K562 (cell line): Measurements from ENCODE around the gene CCN5. TPM values are rescaled to one million over a fixed set of nuclear protein-coding genes. Genes with fewer than 3 reads are reported as not detected.
A peak's percentile ranks its signal among the peaks of the same experiment; 100 is the strongest.

ENCODE experiments used
- ETS2 ChIP-seq: IDR thresholded peaks from 2 replicates; pipeline ENCODE4 v1.6.1; 2016; ENCODE audit warnings: borderline replicate concordance, missing genetic modification characterization, mild to moderate bottlenecking, moderate library complexity, missing compliant biosample characterization; ENCODE audit not compliant: poor library complexity, severe bottlenecking
- KAT2B ChIP-seq: IDR thresholded peaks from one replicate; pipeline ENCODE4 v1.6.1; 2012; ENCODE audit warnings: low read depth, mild to moderate bottlenecking, control low read depth, inconsistent platforms, low read length, moderate library complexity
- MTA1 ChIP-seq: fragments of 450-650 bp; IDR thresholded peaks from 2 replicates; pipeline ENCODE4 v1.6.1; 2017; ENCODE audit warnings: borderline replicate concordance
- NFYB ChIP-seq: IDR thresholded peaks from 2 replicates; pipeline ENCODE4 v1.6.1; 2011; ENCODE audit warnings: mild to moderate bottlenecking, moderate library complexity; ENCODE audit not compliant: insufficient read length; ENCODE audit errors: extremely low read depth
- NR2F6 ChIP-seq: fragments of 450-650 bp; formaldehyde crosslinking; IDR thresholded peaks from 2 replicates; pipeline ENCODE4 v1.4.0; 2020; ENCODE audit warnings: mild to moderate bottlenecking
- SMC3 ChIP-seq: conservative IDR thresholded peaks from 2 replicates; pipeline ENCODE4 v1.6.1; 2011; ENCODE audit warnings: low read depth, low read length, improper control_type of control experiment; ENCODE audit not compliant: insufficient read depth
- SNIP1 ChIP-seq: fragments of 450-650 bp; IDR thresholded peaks from 2 replicates; pipeline ENCODE4 v1.7.1; 2017; ENCODE audit warnings: low read depth, mild to moderate bottlenecking
- TAF15 ChIP-seq: fragments of 200-400 bp; formaldehyde crosslinking; IDR thresholded peaks from 2 replicates; pipeline ENCODE4 v1.6.1; 2017; ENCODE audit warnings: mild to moderate bottlenecking, low read depth, low read length, moderate library complexity
- TBL1XR1 ChIP-seq, 2 experiments: IDR thresholded peaks; 2 replicates each; pipeline ENCODE4 v1.6.1; 2012; ENCODE audit warnings: improper control_type of control experiment in 2 of 2, low read length in 2 of 2, mild to moderate bottlenecking in 1 of 2
- ZNF133 ChIP-seq: fragments of 250-450 bp; sonication (Bioruptor Pico); IDR thresholded peaks from 2 replicates; pipeline ENCODE4 v1.4.0; 2020; ENCODE audit warnings: mild to moderate bottlenecking
- ZNF143 ChIP-seq: sonication (generic); formaldehyde crosslinking; IDR thresholded peaks from 2 replicates; pipeline ENCODE4 v1.9.0; 2022; ENCODE audit warnings: mild to moderate bottlenecking, missing genetic modification reagents
- polyA plus RNA-seq, 8 experiments: library from polyadenylated mRNA; depleted of rRNA in 4 of 8; stranded (reverse) in 5 of 8; unstranded in 3 of 8; fragments of >200 nt; fragmentation: Nextera tagmentation in 2 of 8; fragmentation: Illumina TruSeq in 1 of 8; extraction: Ambion mirVana in 2 of 8; extraction: Trizol in 1 of 8; gene quantifications; 2 replicates each; pipeline versions ENCODE4 v1.2.1 to v1.2.3, GENCODE V29; 2011 to 2014; ENCODE audit warnings: inconsistent platforms in 1 of 8, missing spikeins in 1 of 8
- total RNA-seq, 7 experiments: library from RNA; depleted of rRNA in 6 of 7; stranded (reverse); fragments of >200 nt in 6 of 7; fragmentation: Illumina TruSeq in 2 of 7; extraction: Trizol in 2 of 7; gene quantifications; 2 replicates each; pipeline versions ENCODE4 v1.2.1 to v1.2.3, GENCODE V29; 2011 to 2021; ENCODE audit warnings: low replicate concordance in 1 of 7
- TF ChIP-seq, protein P1 (sequence below): sonication (generic); formaldehyde crosslinking; IDR thresholded peaks from 2 replicates; pipeline ENCODE4 v1.8.0; 2023; ENCODE audit warnings: missing genetic modification reagents, mild to moderate bottlenecking, borderline replicate concordance
- TF ChIP-seq, protein P2 (sequence below): fragments of 250-450 bp; sonication (Bioruptor Pico); IDR thresholded peaks from 2 replicates; pipeline ENCODE4 v1.5.1; 2021; ENCODE audit warnings: mild to moderate bottlenecking
- TF ChIP-seq, protein P3 (sequence below): fragments of 450-650 bp; formaldehyde crosslinking; IDR thresholded peaks from 2 replicates; pipeline ENCODE4 v1.4.0; 2022; ENCODE audit warnings: missing genetic modification characterization
- TF ChIP-seq, protein P4 (sequence below): IDR thresholded peaks from 3 replicates; pipeline ENCODE4 v1.6.1; 2011; ENCODE audit warnings: borderline replicate concordance, mild to moderate bottlenecking, moderate library complexity; ENCODE audit not compliant: insufficient read length; ENCODE audit errors: extremely low read depth

CCN5 gene
- total and polyA plus RNA-seq, 9 of the 15 experiments (the other 6 are each of a cell fraction or from before 2014, with no cell fraction given) = not detected

DNA sequence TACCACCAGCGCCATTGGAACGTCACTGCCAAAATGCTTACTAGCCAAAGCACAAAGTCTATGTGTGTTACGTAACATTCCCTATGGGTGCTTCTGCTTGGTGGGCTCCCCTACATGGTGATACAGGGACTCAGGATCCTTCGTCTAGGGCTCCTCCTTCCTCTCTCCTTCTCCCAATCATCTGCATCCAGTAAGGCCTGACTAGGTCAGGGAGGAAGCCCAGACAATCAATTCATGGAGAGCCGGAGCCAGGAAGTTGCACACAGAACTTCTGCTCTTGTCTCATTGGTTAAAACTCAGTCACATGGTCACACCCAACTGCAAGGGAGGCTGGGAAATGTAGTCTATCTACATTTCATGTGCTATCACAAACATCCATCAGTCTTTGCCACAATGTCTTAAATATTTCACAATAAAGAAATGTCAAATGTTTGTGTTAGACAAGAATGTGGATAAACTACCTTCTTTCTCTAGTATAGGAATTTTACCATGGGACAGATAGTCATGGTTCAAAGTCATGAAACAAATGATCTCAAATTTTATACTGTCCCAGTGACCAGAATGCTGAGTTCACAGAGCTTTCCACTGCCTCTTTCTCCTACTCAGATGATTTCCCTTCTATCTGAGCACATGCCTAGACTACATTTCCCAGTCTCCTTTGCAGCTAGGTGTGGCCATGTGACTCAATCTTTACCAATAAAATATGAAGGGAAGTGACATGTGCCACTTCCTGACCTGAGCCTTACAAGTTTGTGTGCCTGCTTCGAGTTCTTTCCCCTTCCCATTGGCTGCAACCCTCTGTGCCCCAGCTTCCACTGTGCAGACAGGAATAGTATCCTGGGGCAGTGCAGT lies 21.2 kb downstream of the CCN5 start (continued):
- TF ChIP-seq MTA1 = no peak
- TF ChIP-seq ETS2 (tag) = no peak
- TF ChIP-seq, protein P1, sequence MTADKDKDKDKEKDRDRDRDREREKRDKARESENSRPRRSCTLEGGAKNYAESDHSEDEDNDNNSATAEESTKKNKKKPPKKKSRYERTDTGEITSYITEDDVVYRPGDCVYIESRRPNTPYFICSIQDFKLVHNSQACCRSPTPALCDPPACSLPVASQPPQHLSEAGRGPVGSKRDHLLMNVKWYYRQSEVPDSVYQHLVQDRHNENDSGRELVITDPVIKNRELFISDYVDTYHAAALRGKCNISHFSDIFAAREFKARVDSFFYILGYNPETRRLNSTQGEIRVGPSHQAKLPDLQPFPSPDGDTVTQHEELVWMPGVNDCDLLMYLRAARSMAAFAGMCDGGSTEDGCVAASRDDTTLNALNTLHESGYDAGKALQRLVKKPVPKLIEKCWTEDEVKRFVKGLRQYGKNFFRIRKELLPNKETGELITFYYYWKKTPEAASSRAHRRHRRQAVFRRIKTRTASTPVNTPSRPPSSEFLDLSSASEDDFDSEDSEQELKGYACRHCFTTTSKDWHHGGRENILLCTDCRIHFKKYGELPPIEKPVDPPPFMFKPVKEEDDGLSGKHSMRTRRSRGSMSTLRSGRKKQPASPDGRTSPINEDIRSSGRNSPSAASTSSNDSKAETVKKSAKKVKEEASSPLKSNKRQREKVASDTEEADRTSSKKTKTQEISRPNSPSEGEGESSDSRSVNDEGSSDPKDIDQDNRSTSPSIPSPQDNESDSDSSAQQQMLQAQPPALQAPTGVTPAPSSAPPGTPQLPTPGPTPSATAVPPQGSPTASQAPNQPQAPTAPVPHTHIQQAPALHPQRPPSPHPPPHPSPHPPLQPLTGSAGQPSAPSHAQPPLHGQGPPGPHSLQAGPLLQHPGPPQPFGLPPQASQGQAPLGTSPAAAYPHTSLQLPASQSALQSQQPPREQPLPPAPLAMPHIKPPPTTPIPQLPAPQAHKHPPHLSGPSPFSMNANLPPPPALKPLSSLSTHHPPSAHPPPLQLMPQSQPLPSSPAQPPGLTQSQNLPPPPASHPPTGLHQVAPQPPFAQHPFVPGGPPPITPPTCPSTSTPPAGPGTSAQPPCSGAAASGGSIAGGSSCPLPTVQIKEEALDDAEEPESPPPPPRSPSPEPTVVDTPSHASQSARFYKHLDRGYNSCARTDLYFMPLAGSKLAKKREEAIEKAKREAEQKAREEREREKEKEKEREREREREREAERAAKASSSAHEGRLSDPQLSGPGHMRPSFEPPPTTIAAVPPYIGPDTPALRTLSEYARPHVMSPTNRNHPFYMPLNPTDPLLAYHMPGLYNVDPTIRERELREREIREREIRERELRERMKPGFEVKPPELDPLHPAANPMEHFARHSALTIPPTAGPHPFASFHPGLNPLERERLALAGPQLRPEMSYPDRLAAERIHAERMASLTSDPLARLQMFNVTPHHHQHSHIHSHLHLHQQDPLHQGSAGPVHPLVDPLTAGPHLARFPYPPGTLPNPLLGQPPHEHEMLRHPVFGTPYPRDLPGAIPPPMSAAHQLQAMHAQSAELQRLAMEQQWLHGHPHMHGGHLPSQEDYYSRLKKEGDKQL (CRISPR knock-in tag) = no peak
- TF ChIP-seq KAT2B = no peak
- TF ChIP-seq NR2F6 (CRISPR knock-in tag) = no peak
- no peak for TF ChIP-seq SMC3
- no peak for TF ChIP-seq SNIP1
- TF ChIP-seq, protein P2, sequence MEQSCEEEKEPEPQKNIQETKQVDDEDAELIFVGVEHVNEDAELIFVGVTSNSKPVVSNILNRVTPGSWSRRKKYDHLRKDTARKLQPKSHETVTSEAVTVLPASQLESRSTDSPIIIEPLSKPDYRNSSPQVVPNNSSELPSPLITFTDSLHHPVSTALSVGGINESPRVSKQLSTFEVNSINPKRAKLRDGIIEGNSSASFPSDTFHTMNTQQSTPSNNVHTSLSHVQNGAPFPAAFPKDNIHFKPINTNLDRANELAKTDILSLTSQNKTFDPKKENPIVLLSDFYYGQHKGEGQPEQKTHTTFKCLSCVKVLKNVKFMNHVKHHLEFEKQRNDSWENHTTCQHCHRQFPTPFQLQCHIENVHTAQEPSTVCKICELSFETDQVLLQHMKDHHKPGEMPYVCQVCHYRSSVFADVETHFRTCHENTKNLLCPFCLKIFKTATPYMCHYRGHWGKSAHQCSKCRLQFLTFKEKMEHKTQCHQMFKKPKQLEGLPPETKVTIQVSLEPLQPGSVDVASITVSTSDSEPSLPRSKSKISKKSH (CRISPR knock-in tag) = no peak
- TF ChIP-seq NFYB = no peak
- TF ChIP-seq, protein P3, sequence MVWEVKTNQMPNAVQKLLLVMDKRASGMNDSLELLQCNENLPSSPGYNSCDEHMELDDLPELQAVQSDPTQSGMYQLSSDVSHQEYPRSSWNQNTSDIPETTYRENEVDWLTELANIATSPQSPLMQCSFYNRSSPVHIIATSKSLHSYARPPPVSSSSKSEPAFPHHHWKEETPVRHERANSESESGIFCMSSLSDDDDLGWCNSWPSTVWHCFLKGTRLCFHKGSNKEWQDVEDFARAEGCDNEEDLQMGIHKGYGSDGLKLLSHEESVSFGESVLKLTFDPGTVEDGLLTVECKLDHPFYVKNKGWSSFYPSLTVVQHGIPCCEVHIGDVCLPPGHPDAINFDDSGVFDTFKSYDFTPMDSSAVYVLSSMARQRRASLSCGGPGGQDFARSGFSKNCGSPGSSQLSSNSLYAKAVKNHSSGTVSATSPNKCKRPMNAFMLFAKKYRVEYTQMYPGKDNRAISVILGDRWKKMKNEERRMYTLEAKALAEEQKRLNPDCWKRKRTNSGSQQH (CRISPR knock-in tag) = no peak
- TF ChIP-seq TBL1XR1 (IDR thresholded peaks at IDR 0.05; ENCODE audit: low read length in 2 of 2) = no peak
- TF ChIP-seq, protein P4, sequence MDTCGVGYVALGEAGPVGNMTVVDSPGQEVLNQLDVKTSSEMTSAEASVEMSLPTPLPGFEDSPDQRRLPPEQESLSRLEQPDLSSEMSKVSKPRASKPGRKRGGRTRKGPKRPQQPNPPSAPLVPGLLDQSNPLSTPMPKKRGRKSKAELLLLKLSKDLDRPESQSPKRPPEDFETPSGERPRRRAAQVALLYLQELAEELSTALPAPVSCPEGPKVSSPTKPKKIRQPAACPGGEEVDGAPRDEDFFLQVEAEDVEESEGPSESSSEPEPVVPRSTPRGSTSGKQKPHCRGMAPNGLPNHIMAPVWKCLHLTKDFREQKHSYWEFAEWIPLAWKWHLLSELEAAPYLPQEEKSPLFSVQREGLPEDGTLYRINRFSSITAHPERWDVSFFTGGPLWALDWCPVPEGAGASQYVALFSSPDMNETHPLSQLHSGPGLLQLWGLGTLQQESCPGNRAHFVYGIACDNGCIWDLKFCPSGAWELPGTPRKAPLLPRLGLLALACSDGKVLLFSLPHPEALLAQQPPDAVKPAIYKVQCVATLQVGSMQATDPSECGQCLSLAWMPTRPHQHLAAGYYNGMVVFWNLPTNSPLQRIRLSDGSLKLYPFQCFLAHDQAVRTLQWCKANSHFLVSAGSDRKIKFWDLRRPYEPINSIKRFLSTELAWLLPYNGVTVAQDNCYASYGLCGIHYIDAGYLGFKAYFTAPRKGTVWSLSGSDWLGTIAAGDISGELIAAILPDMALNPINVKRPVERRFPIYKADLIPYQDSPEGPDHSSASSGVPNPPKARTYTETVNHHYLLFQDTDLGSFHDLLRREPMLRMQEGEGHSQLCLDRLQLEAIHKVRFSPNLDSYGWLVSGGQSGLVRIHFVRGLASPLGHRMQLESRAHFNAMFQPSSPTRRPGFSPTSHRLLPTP = no peak
- no peak for TF ChIP-seq ZNF133 (CRISPR knock-in tag)
- peak; percentile 89 for TF ChIP-seq ZNF143 (CRISPR knock-in tag)
- TF ChIP-seq TAF15 = no peak
